GM12878 (cell line): ENCODE results near the gene TMEM214. TPM values are rescaled to one million over a fixed set of nuclear protein-coding genes. Genes with fewer than 3 reads are reported as not detected.

ENCODE experiments used
- ATAC-seq: fragments of 200-7000 bp; cut with Tn5 transposase; 3 replicates; pipeline ENCODE4 v1.9.1; 2020; ENCODE audit warnings: mild to moderate bottlenecking, moderate library complexity
- BruUV-seq: library from RNA; stranded (reverse); fragments of 400-500 nt; replicated peaks from 2 replicates; lab custom pipeline; 2021; lab: Mats Ljungman, UMichigan
- CTCF ChIA-PET: fragments of 300-600 bp; sonication (Branson Sonifier 250); formaldehyde crosslinking; extraction: SDS; loops from one replicate; lab custom pipeline; 2021; ENCODE audit warnings: inconsistent platforms; lab: Yijun Ruan, JAX
- POLR2A ChIA-PET: fragments of 350-600 bp; formaldehyde crosslinking; extraction: SDS; loops from one replicate; lab custom pipeline; 2021; ENCODE audit warnings: inconsistent platforms; lab: Charles Lee
- RAD21 ChIA-PET: fragments of 300-600 bp; sonication (Branson Sonifier 250); formaldehyde crosslinking; loops from one replicate; lab custom pipeline; 2023; ENCODE audit warnings: antibody characterized with exemption; ENCODE audit not compliant: unreplicated experiment; lab: Charles Lee
- SMC1A ChIA-PET: fragments of 300-600 bp; sonication (Branson Sonifier 250); formaldehyde crosslinking; loops from one replicate; lab custom pipeline; 2023; ENCODE audit not compliant: unreplicated experiment, uncharacterized antibody; lab: Charles Lee
- DNase-seq: peaks from one replicate; pipeline ENCODE4 v3.0.0-alpha.2; 2011; ENCODE audit warnings: low read depth, low spot score
- FAIRE-seq: peaks from 3 replicates; lab custom pipeline; 2011; peaks lifted over from hg19 to GRCh38; lab: Jason Lieb, UNC
- H2AFZ ChIP-seq: 2 replicates; pipeline ENCODE4 v1.6.0; 2011; ENCODE audit warnings: low read depth, low read length, control low read depth; ENCODE audit not compliant: control insufficient read depth
- H3K27ac ChIP-seq: 2 replicates; pipeline ENCODE4 v1.5.1; 2011; ENCODE audit warnings: control low read depth; ENCODE audit not compliant: control insufficient read depth, insufficient read depth
- H3K27me3 ChIP-seq, 2 experiments: replicated peaks in 1 of 2; 2 replicates each; pipeline versions ENCODE4 v1.6.0 to v1.6.1; 2011; ENCODE audit warnings: low read length in 1 of 2; ENCODE audit not compliant: control insufficient read depth in 2 of 2, insufficient read depth in 2 of 2
- H3K36me3 ChIP-seq, 2 experiments: 2 replicates each; pipeline ENCODE4 v1.5.1; 2011; ENCODE audit warnings: low read length in 1 of 2; ENCODE audit not compliant: control insufficient read depth in 2 of 2, insufficient read depth in 2 of 2
- H3K4me1 ChIP-seq: 2 replicates; pipeline ENCODE4 v1.6.1; 2011; ENCODE audit warnings: mild to moderate bottlenecking, low read length, moderate library complexity, mixed read lengths; ENCODE audit not compliant: control insufficient read depth, insufficient read depth
- H3K4me2 ChIP-seq: 2 replicates; pipeline ENCODE4 v1.6.0; 2011; ENCODE audit warnings: control low read depth; ENCODE audit not compliant: control insufficient read depth, insufficient read depth
- H3K4me3 ChIP-seq: fragments of 200-600 bp; sonication (generic); 2 replicates; pipeline ENCODE4 v1.5.1; 2016
- H3K79me2 ChIP-seq: 2 replicates; pipeline ENCODE4 v1.6.0; 2011; ENCODE audit warnings: low read length; ENCODE audit not compliant: control insufficient read depth, insufficient read depth
- H3K9ac ChIP-seq: 2 replicates; pipeline ENCODE4 v1.8.0; 2011; ENCODE audit warnings: low read length, control low read depth, mixed read lengths; ENCODE audit not compliant: control insufficient read depth, insufficient read depth
- H3K9me3 ChIP-seq: replicated peaks from 3 replicates; pipeline ENCODE4 v1.5.1; 2011; ENCODE audit warnings: mild to moderate bottlenecking, low read length; ENCODE audit not compliant: control insufficient read depth, insufficient read depth
- H4K20me1 ChIP-seq: 2 replicates; pipeline ENCODE4 v1.6.0; 2011; ENCODE audit not compliant: control insufficient read depth, insufficient read depth
- BACH1 ChIP-seq: fragments of 450-650 bp; IDR thresholded peaks from 2 replicates; pipeline ENCODE4 v1.6.1; 2017; ENCODE audit warnings: mild to moderate bottlenecking, borderline replicate concordance
- CBFB ChIP-seq: IDR thresholded peaks from 2 replicates; pipeline ENCODE4 v1.6.1; 2016; ENCODE audit warnings: antibody characterized with exemption, low read depth
- HDAC2 ChIP-seq: fragments of 200-600 bp; sonication (generic); IDR thresholded peaks from 2 replicates; pipeline ENCODE4 v1.6.1; 2017
- NR2C2 ChIP-seq: IDR thresholded peaks from 2 replicates; pipeline ENCODE4 v1.6.1; 2011; ENCODE audit warnings: borderline replicate concordance, low read depth; ENCODE audit not compliant: control insufficient read depth, insufficient read length
- POLR2A ChIP-seq: IDR thresholded peaks from 2 replicates; pipeline ENCODE4 v1.6.1; 2011; ENCODE audit warnings: low read depth, mild to moderate bottlenecking, low read length
- RBBP5 ChIP-seq: fragments of 200-600 bp; sonication (generic); conservative IDR thresholded peaks from 2 replicates; pipeline ENCODE4 v1.6.1; 2016
- RUNX3 ChIP-seq: IDR thresholded peaks from 2 replicates; pipeline ENCODE4 v1.6.1; 2012; ENCODE audit warnings: low read length, inconsistent platforms
- SMARCA5 ChIP-seq: fragments of 450-650 bp; IDR thresholded peaks from 2 replicates; pipeline ENCODE4 v1.6.1; 2017; ENCODE audit warnings: mild to moderate bottlenecking
- TCF12 ChIP-seq: IDR thresholded peaks from 2 replicates; pipeline ENCODE4 v1.6.1; 2011; ENCODE audit warnings: low read depth, mild to moderate bottlenecking, low read length
- ZNF24 ChIP-seq: fragments of 450-650 bp; IDR thresholded peaks from 2 replicates; pipeline ENCODE4 v1.6.1; 2017; ENCODE audit warnings: antibody characterized with exemption, mild to moderate bottlenecking
- WGBS: methylation state at CpG from one replicate; pipeline ENCODE4 v1.1.6; 2016; ENCODE audit warnings: low lambda C conversion rate; ENCODE audit not compliant: insufficient replicate concordance, insufficient coverage; ENCODE audit errors: missing lambda C conversion rate; 5-methylcytosine and 5-hydroxymethylcytosine counted together
- in situ Hi-C: fragments of 300-500 bp; cut with MboI; formaldehyde crosslinking; loops from 9 replicates; pipeline ENCODE4 v1.14.3; 2018; ENCODE audit warnings: mixed read lengths
- intact Hi-C: fragments of 100-400 bp; cut with micrococcal nuclease; formaldehyde crosslinking; loops from one replicate; pipeline ENCODE4 v1.14.2; 2022; ENCODE audit not compliant: unreplicated experiment
- polyA plus RNA-seq, 11 experiments: library from polyadenylated mRNA; depleted of rRNA in 4 of 11; unstranded in 6 of 11; stranded (reverse) in 5 of 11; fragments of >200 nt; fragmentation: Nextera tagmentation in 4 of 11; fragmentation: Illumina TruSeq in 1 of 11; extraction: Ambion mirVana in 4 of 11; extraction: Trizol in 1 of 11; gene quantifications; 1 replicate in 1 of 11; 2 replicates in 10 of 11; pipeline versions ENCODE4 v1.2.1 to v1.2.3, GENCODE V29; 2011 to 2016; ENCODE audit warnings: inconsistent platforms in 2 of 11, missing spikeins in 2 of 11, low read depth in 1 of 11
- total RNA-seq, 4 experiments: library from RNA; depleted of rRNA in 3 of 4; stranded (reverse); fragments of >200 nt in 3 of 4; fragmentation: Illumina TruSeq in 1 of 4; extraction: Trizol in 1 of 4; gene quantifications; 2 replicates each; pipeline versions ENCODE4 v1.2.1 to v1.2.3, GENCODE V29; 2013 to 2021
- TF ChIP-seq, protein P1 (sequence below): IDR thresholded peaks from 2 replicates; pipeline ENCODE4 v1.6.1; 2012; ENCODE audit warnings: improper control_type of control experiment, low read depth, low read length; ENCODE audit not compliant: insufficient replicate concordance

The TMEM214 gene
- total and polyA plus RNA-seq, 10 of the 15 experiments (the other 5 are each of a cell fraction or from before 2014, with no cell fraction given), result 10.4 to 79.2 (median 45.0) TPM

DNA sequence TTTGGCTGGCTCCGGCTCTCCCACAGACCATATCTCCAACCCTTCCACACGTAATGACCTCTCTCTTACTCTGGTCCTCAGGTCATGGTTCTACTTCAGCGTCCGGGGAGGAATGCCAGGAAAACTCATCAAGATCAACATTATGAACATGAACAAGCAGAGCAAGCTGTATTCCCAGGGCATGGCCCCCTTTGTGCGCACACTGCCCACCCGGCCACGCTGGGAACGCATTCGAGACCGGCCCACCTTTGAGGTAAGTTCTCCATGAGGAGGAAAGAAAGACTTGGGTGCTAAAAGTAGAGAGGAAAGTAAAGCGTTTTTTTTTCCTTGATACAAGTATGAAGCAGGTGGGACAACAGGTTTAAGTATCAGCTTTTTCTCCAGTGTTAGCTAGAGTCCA, 20.6 kb downstream of the TMEM214 start:
- TSS peak; percentile 51 for BruUV-seq
- POLR2A ChIA-PET, result interaction anchor here (0.5 to 8.9 kb wide), 3 partner anchors 16 to 296 kb away, joined by 5 to 139 read pairs (median 6); partner anchors contain the start of gene OST4
- SMC1A ChIA-PET, result interaction anchor here (1.0 to 1.8 kb wide), 2 partner anchors 9 to 29 kb away, joined by 3 to 5 read pairs; no protein-coding TSS in a partner anchor
- intact Hi-C loops (loop anchor here (5.0 kb wide), 1 partner anchor 266 kb away; the partner anchor contains the start of gene CENPA), in situ Hi-C loops (no loop called here)
- FAIRE-seq, result no peak
- no peak overlapping the region for H3K9ac ChIP-seq
- no peak overlapping the region for H2AFZ ChIP-seq
- H4K20me1 ChIP-seq, result no peaks in the 10 kb centered on the region
- no peak overlapping the region for H3K27ac ChIP-seq
- no peak overlapping the region for H3K4me2 ChIP-seq
- CTCF ChIA-PET, result interaction anchor here (2.9 kb wide), 1 partner anchor 11 kb away, joined by 7 read pairs; no protein-coding TSS in a partner anchor
- ATAC-seq, result no peak
- H3K27me3 ChIP-seq, result no peaks in the 10 kb centered on the region
- H3K79me2 ChIP-seq, result 0 out of 2 replicates have a peak, but pooled peaks cover 1% of the 10 kb centered on the region
- WGBS, result 67% methylated on average over 11 of the region's 11 CpGs
- TF ChIP-seq TCF12 (no peak), RBBP5 (no peak), SMARCA5 (no peak), BACH1 (no peak), NR2C2 (no peak), RUNX3 (no peak), POLR2A (0 out of 2 replicates have a peak, but pooled peaks have one; percentile 9), ZNF24 (no peak)
- peaks cover 3 to 23% of the 10 kb centered on the region in 2 experiments for H3K36me3 ChIP-seq
- H3K9me3 ChIP-seq, result no peaks in the 10 kb centered on the region
- DNase-seq, result no peak
- peaks cover 9% of the 10 kb centered on the region for H3K4me1 ChIP-seq
- RAD21 ChIA-PET, result interaction anchor here (3.4 kb wide), 1 partner anchor 19 kb away, joined by 31 read pairs; the partner anchor contains the start of gene OST4
- no peak overlapping the region for H3K4me3 ChIP-seq

DNA sequence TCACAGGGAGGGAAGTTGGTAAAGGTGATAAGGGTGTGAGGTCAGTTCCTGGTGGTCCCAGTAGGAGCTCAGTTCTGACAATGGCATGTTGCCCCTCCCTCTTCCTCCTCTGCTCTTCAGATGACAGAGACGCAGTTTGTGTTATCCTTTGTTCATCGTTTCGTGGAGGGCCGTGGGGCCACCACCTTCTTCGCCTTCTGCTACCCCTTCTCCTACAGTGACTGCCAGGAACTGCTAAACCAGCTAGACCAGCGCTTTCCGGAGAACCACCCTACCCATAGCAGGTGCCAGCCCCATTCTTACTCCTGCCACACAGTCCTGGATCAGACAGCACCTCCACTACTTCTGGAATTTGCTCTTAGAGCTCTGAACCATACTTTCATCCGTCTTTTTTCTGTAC, 21.0 kb downstream of the TMEM214 start:
- 0 out of 2 replicates have a peak, but pooled peaks cover 1% of the 10 kb centered on the region for H3K79me2 ChIP-seq
- no peaks in the 10 kb centered on the region for H4K20me1 ChIP-seq
- H3K36me3 ChIP-seq, result peaks cover 3 to 27% of the 10 kb centered on the region in 2 experiments
- H3K4me2 ChIP-seq, result no peak overlapping the region
- no TSS peak for BruUV-seq
- intact Hi-C loops, result loop anchor here (5.0 kb wide), 1 partner anchor 266 kb away; the partner anchor contains the start of gene CENPA
- CTCF ChIA-PET, result interaction anchor here (2.9 kb wide), 1 partner anchor 11 kb away, joined by 7 read pairs; no protein-coding TSS in a partner anchor
- no peak overlapping the region for H2AFZ ChIP-seq
- FAIRE-seq (no peak), ATAC-seq (no peak), DNase-seq (no peak)
- no peak overlapping the region for H3K4me3 ChIP-seq
- RAD21 ChIA-PET, result no interaction called here
- H3K9me3 ChIP-seq, result no peaks in the 10 kb centered on the region
- H3K27me3 ChIP-seq, result no peaks in the 10 kb centered on the region
- WGBS, result 98% methylated on average over 7 of the region's 8 CpGs
- SMC1A ChIA-PET, result interaction anchor here (1.5 to 1.8 kb wide), 2 partner anchors 11 to 28 kb away, joined by 3 to 5 read pairs; no protein-coding TSS in a partner anchor
- POLR2A ChIA-PET, result interaction anchor here (0.5 to 8.9 kb wide), 4 partner anchors 16 to 295 kb away, joined by 3 to 139 read pairs (median 6); partner anchors contain the start of gene OST4
- H3K27ac ChIP-seq, result no peak overlapping the region
- in situ Hi-C loops, result no loop called here
- H3K9ac ChIP-seq, result no peak overlapping the region
- peaks cover 9% of the 10 kb centered on the region for H3K4me1 ChIP-seq
- no peak for TF ChIP-seq HDAC2
- TF ChIP-seq, protein P1, sequence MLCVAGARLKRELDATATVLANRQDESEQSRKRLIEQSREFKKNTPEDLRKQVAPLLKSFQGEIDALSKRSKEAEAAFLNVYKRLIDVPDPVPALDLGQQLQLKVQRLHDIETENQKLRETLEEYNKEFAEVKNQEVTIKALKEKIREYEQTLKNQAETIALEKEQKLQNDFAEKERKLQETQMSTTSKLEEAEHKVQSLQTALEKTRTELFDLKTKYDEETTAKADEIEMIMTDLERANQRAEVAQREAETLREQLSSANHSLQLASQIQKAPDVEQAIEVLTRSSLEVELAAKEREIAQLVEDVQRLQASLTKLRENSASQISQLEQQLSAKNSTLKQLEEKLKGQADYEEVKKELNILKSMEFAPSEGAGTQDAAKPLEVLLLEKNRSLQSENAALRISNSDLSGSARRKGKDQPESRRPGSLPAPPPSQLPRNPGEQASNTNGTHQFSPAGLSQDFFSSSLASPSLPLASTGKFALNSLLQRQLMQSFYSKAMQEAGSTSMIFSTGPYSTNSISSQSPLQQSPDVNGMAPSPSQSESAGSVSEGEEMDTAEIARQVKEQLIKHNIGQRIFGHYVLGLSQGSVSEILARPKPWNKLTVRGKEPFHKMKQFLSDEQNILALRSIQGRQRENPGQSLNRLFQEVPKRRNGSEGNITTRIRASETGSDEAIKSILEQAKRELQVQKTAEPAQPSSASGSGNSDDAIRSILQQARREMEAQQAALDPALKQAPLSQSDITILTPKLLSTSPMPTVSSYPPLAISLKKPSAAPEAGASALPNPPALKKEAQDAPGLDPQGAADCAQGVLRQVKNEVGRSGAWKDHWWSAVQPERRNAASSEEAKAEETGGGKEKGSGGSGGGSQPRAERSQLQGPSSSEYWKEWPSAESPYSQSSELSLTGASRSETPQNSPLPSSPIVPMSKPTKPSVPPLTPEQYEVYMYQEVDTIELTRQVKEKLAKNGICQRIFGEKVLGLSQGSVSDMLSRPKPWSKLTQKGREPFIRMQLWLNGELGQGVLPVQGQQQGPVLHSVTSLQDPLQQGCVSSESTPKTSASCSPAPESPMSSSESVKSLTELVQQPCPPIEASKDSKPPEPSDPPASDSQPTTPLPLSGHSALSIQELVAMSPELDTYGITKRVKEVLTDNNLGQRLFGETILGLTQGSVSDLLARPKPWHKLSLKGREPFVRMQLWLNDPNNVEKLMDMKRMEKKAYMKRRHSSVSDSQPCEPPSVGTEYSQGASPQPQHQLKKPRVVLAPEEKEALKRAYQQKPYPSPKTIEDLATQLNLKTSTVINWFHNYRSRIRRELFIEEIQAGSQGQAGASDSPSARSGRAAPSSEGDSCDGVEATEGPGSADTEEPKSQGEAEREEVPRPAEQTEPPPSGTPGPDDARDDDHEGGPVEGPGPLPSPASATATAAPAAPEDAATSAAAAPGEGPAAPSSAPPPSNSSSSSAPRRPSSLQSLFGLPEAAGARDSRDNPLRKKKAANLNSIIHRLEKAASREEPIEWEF, result no peak
- TF ChIP-seq CBFB, result no peak
